GM21447 (cell line): ENCODE data around the gene TOP2A.

ENCODE experiments used
- ATAC-seq: cut with Tn5 transposase; IDR thresholded peaks from one replicate; pipeline ENCODE4 v1.9.1; 2021; ENCODE audit not compliant: unreplicated experiment

TOP2A gene

DNA sequence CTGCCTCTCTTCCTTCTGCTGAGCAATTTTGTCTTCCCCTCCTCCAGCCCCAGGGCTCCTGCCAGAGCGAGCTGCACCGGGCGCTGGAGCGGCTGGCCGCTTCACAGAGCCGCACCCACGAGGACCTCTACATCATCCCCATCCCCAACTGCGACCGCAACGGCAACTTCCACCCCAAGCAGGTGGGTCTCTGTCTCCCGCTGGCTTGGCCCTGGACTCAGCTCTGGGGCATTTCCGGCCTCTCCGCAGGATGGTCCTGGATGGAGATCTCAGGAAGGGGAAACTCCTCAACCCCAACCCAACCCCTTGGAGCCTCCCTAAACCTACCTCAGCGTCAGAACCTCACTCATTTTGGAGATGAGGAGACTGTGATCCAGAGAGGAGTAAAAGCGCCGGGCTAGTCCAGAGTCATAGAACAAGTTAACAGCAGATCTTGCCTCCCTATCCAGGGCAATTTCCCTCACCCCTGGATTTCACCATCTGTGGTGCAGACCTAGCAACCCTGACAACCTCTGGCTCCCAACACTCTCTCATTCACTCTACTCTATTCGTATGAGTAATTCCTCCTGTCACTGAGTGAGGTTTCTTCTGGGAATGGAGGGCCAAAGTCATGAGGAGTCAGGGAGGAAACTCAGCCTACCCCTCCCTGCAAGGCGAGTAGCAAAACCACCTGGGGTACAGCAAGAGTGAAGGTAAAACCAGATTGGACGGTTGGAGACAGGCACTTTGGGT lies 36.4 kb upstream of the TOP2A start:
- ATAC-seq: no peak

GRCh38 chr17:40452921-40453378 lies 35.3 kb upstream of the TOP2A start:
- ATAC-seq: no peak

GRCh38 chr17:40452216-40452787 lies 34.6 kb upstream of the TOP2A start:
- ATAC-seq: no peak

GRCh38 chr17:40451420-40451819 lies 33.7 kb upstream of the TOP2A start:
- ATAC-seq: no peak

GRCh38 chr17:40450175-40450574 lies 32.5 kb upstream of the TOP2A start:
- no peak for ATAC-seq

DNA sequence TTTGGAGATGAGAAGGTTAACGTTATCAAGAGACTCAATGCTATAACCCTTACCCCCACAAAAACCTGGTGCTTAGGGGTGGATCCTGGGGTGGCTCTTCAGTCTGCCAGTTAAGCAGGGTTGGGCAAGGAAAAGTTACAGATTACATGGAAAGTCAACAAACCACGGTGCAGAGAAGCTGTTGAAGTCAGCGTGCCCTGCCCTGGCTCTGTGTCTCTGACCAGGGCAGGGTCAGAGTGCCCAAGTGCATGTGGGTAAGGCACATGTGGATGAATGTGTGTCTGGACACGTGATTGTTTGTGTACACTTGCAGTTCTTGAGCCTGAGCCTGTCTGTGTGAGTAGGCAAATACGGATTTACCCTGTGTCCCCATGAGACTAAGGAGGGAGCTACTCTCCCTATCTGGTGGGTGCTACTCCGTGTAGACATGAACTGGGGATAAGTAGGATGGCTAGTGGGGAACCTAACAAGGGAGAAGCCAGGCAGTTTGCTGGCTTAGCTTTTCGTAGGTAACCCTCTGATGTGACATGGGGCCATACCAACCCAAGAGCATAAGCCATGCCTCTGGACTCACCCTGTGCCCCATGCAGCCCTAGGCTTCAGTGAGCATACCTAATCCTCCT lies 31.1 kb upstream of the TOP2A start:
- no peak for ATAC-seq

DNA sequence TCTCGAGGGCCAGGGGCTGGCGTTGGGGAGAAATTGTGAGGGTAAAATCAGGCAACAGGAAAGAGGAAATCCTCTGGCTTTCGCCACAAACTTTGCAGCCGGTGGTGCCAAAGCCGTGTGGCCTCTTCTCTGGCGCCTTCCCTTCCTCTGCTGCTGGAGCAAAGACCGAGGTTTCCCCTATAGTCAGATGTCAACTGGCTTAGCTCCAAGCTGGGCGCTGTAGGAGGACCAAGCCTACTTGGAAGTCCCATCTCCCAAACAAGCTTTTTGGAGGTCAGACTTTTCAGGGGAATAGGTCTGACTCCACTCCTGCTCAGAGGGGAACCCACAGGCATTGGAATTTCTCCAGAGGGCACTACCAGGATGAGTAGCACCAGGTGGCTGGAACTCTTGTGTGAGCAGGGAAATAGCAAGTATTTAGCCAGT lies 30.5 kb upstream of the TOP2A start:
- ATAC-seq: no peak

DNA sequence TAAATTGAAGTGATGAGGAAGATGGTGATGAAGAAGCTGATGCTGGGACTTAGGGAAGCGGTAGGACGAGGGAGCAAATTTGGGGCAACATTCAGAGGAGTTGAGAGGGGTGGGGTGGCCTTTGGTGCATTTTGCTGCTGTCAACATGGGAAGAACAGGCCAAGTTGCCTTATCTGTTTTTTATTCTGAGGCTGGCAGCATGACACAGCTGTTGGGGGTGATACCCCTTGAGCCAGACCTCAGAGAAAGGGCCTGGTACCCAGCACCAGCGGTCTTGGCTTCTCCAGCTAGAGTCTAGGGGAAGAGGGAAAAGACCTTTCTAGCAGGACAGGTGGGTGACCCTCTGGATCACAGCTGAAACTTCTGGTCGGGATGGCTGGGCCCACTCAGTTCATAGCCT lies 30.1 kb upstream of the TOP2A start:
- no peak for ATAC-seq

DNA sequence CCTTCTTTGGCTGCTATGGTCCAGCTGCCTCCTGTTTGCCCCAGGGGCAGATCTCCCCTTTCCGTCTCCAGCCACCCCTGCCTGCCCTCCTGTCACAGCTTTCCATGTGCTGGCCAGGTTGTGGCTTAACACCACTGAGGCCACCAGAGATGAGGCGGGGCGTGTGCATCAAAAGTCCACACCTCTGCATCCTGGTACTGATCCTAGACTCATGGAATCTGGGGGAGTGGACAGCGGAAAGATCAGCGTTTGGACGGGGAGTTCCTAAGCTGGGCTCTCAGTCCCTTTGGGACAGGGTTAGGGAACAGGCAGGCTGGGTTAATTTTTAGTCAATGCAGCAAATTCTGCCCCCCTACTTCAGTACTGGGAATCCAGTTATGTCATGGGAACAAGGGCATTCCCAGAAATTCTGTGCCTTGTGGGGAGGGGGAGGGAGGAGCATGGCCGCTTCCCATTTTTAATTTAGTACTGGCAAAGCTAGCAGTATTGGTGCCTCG lies 29.5 kb upstream of the TOP2A start:
- ATAC-seq: no peak

- ATAC-seq: no peak
Measured at GRCh38 chr17:40445751-40446468, 28.2 kb upstream of the TOP2A start.

DNA sequence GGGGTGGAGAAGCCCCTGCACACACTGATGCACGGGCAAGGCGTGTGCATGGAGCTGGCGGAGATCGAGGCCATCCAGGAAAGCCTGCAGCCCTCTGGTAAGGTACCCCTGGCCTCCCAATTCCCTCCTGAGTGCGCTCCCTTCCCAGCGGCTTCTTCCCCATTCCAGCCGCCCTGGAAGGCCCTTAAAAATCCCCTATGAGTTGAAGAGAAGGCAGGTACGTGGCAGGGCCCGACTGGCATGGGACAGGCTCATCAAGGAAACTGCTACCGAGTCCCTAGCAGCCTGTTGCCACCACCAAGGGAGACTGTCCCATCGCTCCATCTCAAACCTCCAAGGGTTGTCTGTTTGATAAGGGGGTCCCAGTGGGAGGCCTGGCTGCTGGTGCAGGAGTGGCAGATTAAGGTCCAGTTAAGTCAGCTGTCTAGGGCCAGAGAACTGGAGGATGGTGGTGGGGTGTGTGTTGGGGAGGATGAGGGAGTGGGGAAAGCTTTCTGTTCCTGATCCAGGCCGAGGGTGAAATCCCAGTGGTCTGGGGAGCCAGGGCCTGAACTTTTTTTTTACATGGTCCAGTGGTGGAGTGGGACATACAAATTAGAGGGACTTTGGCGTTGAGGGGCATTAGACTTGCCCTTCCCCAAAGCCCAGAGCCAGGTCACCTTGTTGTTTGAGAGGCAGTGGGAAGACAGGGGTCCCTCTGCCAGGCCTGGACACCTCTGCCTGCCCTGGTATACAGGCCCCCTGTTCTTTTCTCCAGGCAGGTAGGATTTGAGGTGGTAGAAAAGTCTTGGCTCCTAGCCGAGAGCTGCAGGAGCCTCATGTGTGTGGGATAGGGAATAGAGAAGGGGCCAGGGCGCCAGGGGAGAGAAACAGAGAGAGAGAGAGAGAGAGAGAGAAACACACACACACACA lies 26.5 kb upstream of the TOP2A start:
- no peak for ATAC-seq

GRCh38 chr17:40443196-40443987 lies 25.7 kb upstream of the TOP2A start, which contains the start of gene IGFBP4:
Gene IGFBP4, plus strand, starts transcription at chr17:40443450. Its CDS starts 286 bp downstream, at chr17:40443736.
- ATAC-seq: no peak

GRCh38 chr17:40442392-40443195 lies 24.9 kb upstream of the TOP2A start:
- no peak for ATAC-seq

DNA sequence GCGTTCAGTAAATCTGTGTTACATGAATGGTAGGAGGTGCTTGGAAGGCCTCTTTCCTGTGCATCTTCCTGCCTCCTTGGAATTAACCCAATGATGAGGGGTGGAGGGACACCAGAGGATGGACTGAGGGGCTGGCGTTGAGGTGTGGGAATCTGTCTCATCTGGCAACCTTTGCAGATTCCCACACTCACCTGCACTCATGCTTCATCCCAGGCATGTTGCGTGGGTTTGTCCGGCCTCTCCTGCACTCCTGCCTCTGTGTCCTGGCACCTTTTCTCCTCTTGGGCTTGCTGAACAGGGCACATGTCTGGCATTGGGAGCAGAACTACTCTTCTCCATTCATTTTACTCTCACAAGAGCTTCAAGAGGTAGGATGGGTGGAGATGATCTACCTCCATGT lies 22.5 kb upstream of the TOP2A start:
- ATAC-seq: no peak

GRCh38 chr17:40437095-40437732 lies 19.5 kb upstream of the TOP2A start:
- ATAC-seq: no peak

DNA sequence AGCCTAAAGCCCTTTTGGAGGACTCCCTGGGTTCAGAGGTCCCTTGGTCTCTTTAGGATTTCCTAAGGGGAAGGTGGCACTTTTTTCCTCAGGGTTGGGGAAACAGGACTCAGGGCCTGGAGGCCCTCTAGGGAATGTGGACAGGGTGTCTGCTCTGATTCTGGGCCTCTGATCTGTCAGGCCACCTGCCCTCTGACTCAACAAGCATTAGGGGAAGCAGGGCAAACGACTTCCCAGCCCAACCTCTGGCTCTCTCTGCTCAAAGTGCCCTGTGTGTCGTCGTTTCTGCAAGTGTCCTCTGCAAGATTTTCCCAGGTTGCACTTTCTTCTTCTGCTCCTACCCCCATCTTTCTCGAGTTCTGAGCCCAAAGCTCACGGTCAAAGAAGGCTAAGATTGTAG lies 18.9 kb upstream of the TOP2A start:
- ATAC-seq: no peak

DNA sequence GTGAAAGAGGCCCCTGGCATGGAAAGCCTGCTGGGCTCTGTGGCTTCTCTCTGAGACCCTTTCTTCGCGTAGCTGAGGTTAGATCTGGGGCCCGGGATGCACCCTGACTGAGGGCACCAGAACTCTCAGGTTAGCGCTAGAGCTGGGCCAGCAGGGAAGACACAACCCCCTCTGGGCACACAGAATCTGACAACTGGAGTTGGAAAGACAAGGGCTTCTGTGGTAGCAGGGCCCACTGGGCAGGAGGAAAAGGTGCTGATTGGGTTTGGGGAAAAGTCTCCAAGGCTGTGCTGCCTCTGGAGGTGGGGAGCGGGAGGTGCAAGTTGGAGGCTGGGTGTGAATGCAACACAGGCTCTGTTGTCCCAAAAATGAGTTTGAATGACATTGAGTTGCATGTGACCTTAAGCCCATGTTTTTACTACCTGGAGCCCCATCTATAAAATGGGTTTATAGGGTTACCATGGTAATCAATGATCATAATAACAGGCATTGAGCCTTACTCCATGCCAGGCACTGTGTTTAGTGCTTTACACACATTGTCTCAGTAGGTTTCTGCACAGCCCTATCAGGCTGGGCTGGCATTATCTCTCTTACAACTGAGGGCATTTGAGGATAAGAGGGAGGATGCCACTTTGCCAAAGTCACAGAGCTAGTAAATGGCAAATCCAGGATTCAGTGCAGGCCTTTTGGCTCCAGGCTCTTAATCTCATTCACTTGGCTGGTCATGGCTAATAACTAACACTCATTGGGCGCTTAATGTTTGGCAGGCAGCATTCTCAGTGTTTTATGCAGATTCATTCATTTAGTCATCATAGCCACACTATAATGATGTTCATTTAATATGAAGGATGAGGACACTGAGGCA lies 16.1 kb upstream of the TOP2A start:
- ATAC-seq: no peak
